IMR-90 (cell line): Measurements from ENCODE around the gene DNM3. TPM values are rescaled to one million over a fixed set of nuclear protein-coding genes. Genes with fewer than 3 reads are reported as not detected.
A peak's percentile ranks its signal among the peaks of the same experiment; 100 is the strongest.

Experiments
- ATAC-seq: fragments of 200-7000 bp; cut with Tn5 transposase; 2 replicates; pipeline ENCODE4 v1.9.1; 2020; ENCODE audit warnings: low read depth, mild to moderate bottlenecking, moderate library complexity
- BruUV-seq: library from RNA; stranded (reverse); fragments of 400-500 nt; replicated peaks from 2 replicates; lab custom pipeline; 2021; lab: Mats Ljungman, UMichigan
- CTCF ChIA-PET: fragments of 300-600 bp; formaldehyde crosslinking; extraction: SDS; loops from one replicate; lab custom pipeline; 2021; ENCODE audit warnings: antibody characterized with exemption; lab: Yijun Ruan, JAX
- POLR2A ChIA-PET: fragments of 300-600 bp; sonication (Branson Sonifier 250); formaldehyde crosslinking; loops from one replicate; lab custom pipeline; 2022; ENCODE audit warnings: antibody characterized with exemption; ENCODE audit not compliant: unreplicated experiment; lab: Charles Lee
- DNase-seq: peaks from one replicate; pipeline ENCODE4 v3.0.0; 2013
- H2AFZ ChIP-seq: replicated peaks from 2 replicates; pipeline ENCODE3; 2013; ENCODE audit warnings: low read length, mild to moderate bottlenecking; ENCODE audit not compliant: poor library complexity
- H2AK5ac ChIP-seq: 2 replicates; pipeline ENCODE4 v1.6.1; 2013; ENCODE audit warnings: low read depth, low read length, inconsistent platforms
- H2AK9ac ChIP-seq: replicated peaks from 2 replicates; pipeline ENCODE3; 2013; ENCODE audit warnings: mild to moderate bottlenecking, low read depth, low read length, moderate library complexity; ENCODE audit not compliant: poor library complexity
- H2BK120ac ChIP-seq: 2 replicates; pipeline ENCODE4 v1.6.1; 2013; ENCODE audit warnings: low read depth, low read length, inconsistent platforms
- H2BK15ac ChIP-seq: 3 replicates; pipeline ENCODE4 v1.6.1; 2013; ENCODE audit warnings: low read depth, low read length, inconsistent platforms
- H2BK20ac ChIP-seq: 2 replicates; pipeline ENCODE4 v1.6.1; 2013; ENCODE audit warnings: low read depth, mild to moderate bottlenecking, inconsistent platforms, low read length, moderate library complexity
- H2BK5ac ChIP-seq: 2 replicates; pipeline ENCODE4 v1.6.1; 2013; ENCODE audit warnings: mild to moderate bottlenecking, low read depth, low read length, inconsistent platforms; ENCODE audit not compliant: poor library complexity, severe bottlenecking
- H3K14ac ChIP-seq: replicated peaks from 2 replicates; pipeline ENCODE4 v1.6.1; 2013; ENCODE audit warnings: low read depth, low read length, inconsistent platforms
- H3K18ac ChIP-seq: 2 replicates; pipeline ENCODE4 v1.6.1; 2013; ENCODE audit warnings: low read depth, low read length, control low read depth
- H3K23ac ChIP-seq: 2 replicates; pipeline ENCODE4 v1.6.1; 2013; ENCODE audit warnings: low read depth, low read length, inconsistent platforms
- H3K27ac ChIP-seq: 2 replicates; pipeline ENCODE4 v1.5.1; 2013; ENCODE audit warnings: mild to moderate bottlenecking, control low read depth, low read length; ENCODE audit not compliant: insufficient read depth
- H3K27me3 ChIP-seq: 2 replicates; pipeline ENCODE4 v1.6.1; 2013; ENCODE audit warnings: low read length; ENCODE audit not compliant: control insufficient read depth, insufficient read depth
- H3K36me3 ChIP-seq: 2 replicates; pipeline ENCODE4 v1.6.1; 2013; ENCODE audit warnings: low read length, mixed read lengths; ENCODE audit not compliant: control insufficient read depth, insufficient read depth
- H3K4ac ChIP-seq: 2 replicates; pipeline ENCODE4 v1.6.1; 2013; ENCODE audit warnings: low read depth, low read length, inconsistent platforms
- H3K4me1 ChIP-seq: 2 replicates; pipeline ENCODE4 v1.6.1; 2013; ENCODE audit warnings: low read length, mixed read lengths; ENCODE audit not compliant: control insufficient read depth, insufficient read depth
- H3K4me2 ChIP-seq: 2 replicates; pipeline ENCODE4 v1.6.1; 2013; ENCODE audit warnings: low read depth, mild to moderate bottlenecking, control low read depth, low read length, moderate library complexity
- H3K4me3 ChIP-seq: 2 replicates; pipeline ENCODE4 v1.5.1; 2013; ENCODE audit warnings: low read depth, mild to moderate bottlenecking, control low read depth, low read length, moderate library complexity; ENCODE audit not compliant: insufficient read depth
- H3K56ac ChIP-seq: 2 replicates; pipeline ENCODE4 v1.6.1; 2013; ENCODE audit warnings: low read length, inconsistent platforms; ENCODE audit not compliant: insufficient read depth; ENCODE audit errors: extremely low read depth
- H3K79me1 ChIP-seq, 2 experiments: 2 replicates each; pipeline ENCODE4 v1.6.1; 2013; ENCODE audit warnings: low read length in 2 of 2, inconsistent platforms in 1 of 2, low read depth in 1 of 2
- H3K9ac ChIP-seq: 2 replicates; pipeline ENCODE4 v1.6.1; 2013; ENCODE audit warnings: low read depth, low read length, control low read depth
- H3K9me1 ChIP-seq: 2 replicates; pipeline ENCODE4 v1.6.1; 2013; ENCODE audit warnings: low read length, inconsistent platforms; ENCODE audit not compliant: insufficient read depth
- H3K9me3 ChIP-seq: 2 replicates; pipeline ENCODE4 v1.6.1; 2013; ENCODE audit warnings: low read length; ENCODE audit not compliant: control insufficient read depth, insufficient read depth
- H4K20me1 ChIP-seq: 2 replicates; pipeline ENCODE4 v1.6.1; 2013; ENCODE audit warnings: low read length, inconsistent platforms; ENCODE audit not compliant: insufficient read depth
- H4K5ac ChIP-seq: 2 replicates; pipeline ENCODE4 v1.6.1; 2013; ENCODE audit warnings: mild to moderate bottlenecking, low read depth, low read length, control low read depth
- H4K8ac ChIP-seq, 2 experiments: 2 replicates each; pipeline ENCODE4 v1.6.1; 2013; ENCODE audit warnings: low read depth in 2 of 2, low read length in 2 of 2, control low read depth in 1 of 2, inconsistent platforms in 1 of 2
- H4K91ac ChIP-seq: 2 replicates; pipeline ENCODE4 v1.6.1; 2013; ENCODE audit warnings: low read depth, low read length, inconsistent platforms; ENCODE audit not compliant: insufficient read depth
- BHLHE40 ChIP-seq: fragments of 150-350 bp; IDR thresholded peaks from 2 replicates; pipeline ENCODE4 v1.6.1; 2016; ENCODE audit warnings: mild to moderate bottlenecking, low read depth, low read length
- CEBPB ChIP-seq: IDR thresholded peaks from 2 replicates; pipeline ENCODE4 v1.6.1; 2012; ENCODE audit warnings: low read depth, low read length, improper control_type of control experiment
- CHD1 ChIP-seq: IDR thresholded peaks from 2 replicates; pipeline ENCODE4 v1.6.1; 2012; ENCODE audit warnings: low read depth, low read length, improper control_type of control experiment
- FOS ChIP-seq: fragments of 150-350 bp; IDR thresholded peaks from 2 replicates; pipeline ENCODE4 v1.6.1; 2016; ENCODE audit warnings: low read depth, low read length
- MAFK ChIP-seq: IDR thresholded peaks from 2 replicates; pipeline ENCODE4 v1.6.1; 2012; ENCODE audit warnings: low read depth, low read length, improper control_type of control experiment
- MAZ ChIP-seq: IDR thresholded peaks from 2 replicates; pipeline ENCODE4 v1.6.1; 2012; ENCODE audit warnings: low read depth, mild to moderate bottlenecking, low read length, improper control_type of control experiment, moderate library complexity, borderline replicate concordance
- MXI1 ChIP-seq: IDR thresholded peaks from 2 replicates; pipeline ENCODE4 v1.6.1; 2012; ENCODE audit warnings: low read depth, mild to moderate bottlenecking, low read length, moderate library complexity, borderline replicate concordance
- NFE2L2 ChIP-seq: fragments of 150-350 bp; IDR thresholded peaks from 2 replicates; pipeline ENCODE4 v1.6.1; 2016; ENCODE audit warnings: low read depth, mild to moderate bottlenecking, low read length
- POLR2A ChIP-seq: IDR thresholded peaks from 2 replicates; pipeline ENCODE4 v1.6.1; 2012; ENCODE audit warnings: mild to moderate bottlenecking, low read depth, low read length
- RAD21 ChIP-seq: IDR thresholded peaks from 2 replicates; pipeline ENCODE4 v1.6.1; 2012; ENCODE audit warnings: low read length, improper control_type of control experiment
- RCOR1 ChIP-seq: IDR thresholded peaks from 2 replicates; pipeline ENCODE4 v1.6.1; 2012; ENCODE audit warnings: mild to moderate bottlenecking, low read length, improper control_type of control experiment; ENCODE audit not compliant: insufficient replicate concordance
- RFX5 ChIP-seq: IDR thresholded peaks from 2 replicates; pipeline ENCODE4 v1.8.0; 2012; ENCODE audit warnings: low read depth, mild to moderate bottlenecking, low read length, moderate library complexity
- SMC3 ChIP-seq: fragments of 150-350 bp; IDR thresholded peaks from 2 replicates; pipeline ENCODE4 v1.6.1; 2016; ENCODE audit warnings: low read depth, mild to moderate bottlenecking, antibody characterized with exemption, low read length, moderate library complexity
- WGBS, 2 experiments: methylation state at CpG; one replicate each; pipeline versions ENCODE4 v1.1.5 to v1.1.7; 2013; ENCODE audit warnings: missing lambda C conversion rate in 2 of 2; ENCODE audit not compliant: insufficient read length in 1 of 2; ENCODE audit errors: extremely low coverage in 2 of 2; 5-methylcytosine and 5-hydroxymethylcytosine counted together
- dilution Hi-C: fragments of 300-500 bp; cut with HindIII; formaldehyde crosslinking; loops from one replicate; pipeline ENCODE4 v1.14.3; 2018; ENCODE audit warnings: low sequenced_read_pairs; ENCODE audit not compliant: unreplicated experiment
- in situ Hi-C: fragments of 300-500 bp; cut with MboI; formaldehyde crosslinking; loops from 3 replicates; pipeline ENCODE4 v1.14.3; 2019; ENCODE audit warnings: low sequenced_read_pairs, inconsistent platforms, mixed read lengths
- intact Hi-C: fragments of 100-400 bp; cut with micrococcal nuclease; formaldehyde crosslinking; loops from 2 replicates; pipeline ENCODE4 v1.10.0; 2022
- polyA plus RNA-seq, 3 experiments: library from polyadenylated mRNA; depleted of rRNA; stranded (reverse); fragments of >200 nt; gene quantifications; 2 replicates each; pipeline ENCODE4 v1.2.3, GENCODE V29; 2012; ENCODE audit warnings: low replicate concordance in 1 of 3
- total RNA-seq: library from RNA; depleted of rRNA; stranded (reverse); fragments of >200 nt; gene quantifications from 2 replicates; pipeline ENCODE4 v1.2.3, GENCODE V29; 2012
- TF ChIP-seq, protein P1 (sequence below): fragments of 150-350 bp; IDR thresholded peaks from 2 replicates; pipeline ENCODE4 v1.6.1; 2016; ENCODE audit warnings: low read depth, mild to moderate bottlenecking, low read length, moderate library complexity, borderline replicate concordance
- TF ChIP-seq, protein P2 (sequence below): conservative IDR thresholded peaks from 2 replicates; pipeline ENCODE4 v1.5.1; 2012; ENCODE audit warnings: mild to moderate bottlenecking, low read depth, low read length, improper control_type of control experiment
- TF ChIP-seq, protein P3 (sequence below): fragments of 150-350 bp; IDR thresholded peaks from 2 replicates; pipeline ENCODE4 v1.6.1; 2017; ENCODE audit warnings: mild to moderate bottlenecking, antibody characterized with exemption, low read length, low read depth

DNM3 gene
- total and polyA plus RNA-seq, 2 of the 4 experiments (the other 2 are of a cell fraction), result 0.36 TPM

DNA sequence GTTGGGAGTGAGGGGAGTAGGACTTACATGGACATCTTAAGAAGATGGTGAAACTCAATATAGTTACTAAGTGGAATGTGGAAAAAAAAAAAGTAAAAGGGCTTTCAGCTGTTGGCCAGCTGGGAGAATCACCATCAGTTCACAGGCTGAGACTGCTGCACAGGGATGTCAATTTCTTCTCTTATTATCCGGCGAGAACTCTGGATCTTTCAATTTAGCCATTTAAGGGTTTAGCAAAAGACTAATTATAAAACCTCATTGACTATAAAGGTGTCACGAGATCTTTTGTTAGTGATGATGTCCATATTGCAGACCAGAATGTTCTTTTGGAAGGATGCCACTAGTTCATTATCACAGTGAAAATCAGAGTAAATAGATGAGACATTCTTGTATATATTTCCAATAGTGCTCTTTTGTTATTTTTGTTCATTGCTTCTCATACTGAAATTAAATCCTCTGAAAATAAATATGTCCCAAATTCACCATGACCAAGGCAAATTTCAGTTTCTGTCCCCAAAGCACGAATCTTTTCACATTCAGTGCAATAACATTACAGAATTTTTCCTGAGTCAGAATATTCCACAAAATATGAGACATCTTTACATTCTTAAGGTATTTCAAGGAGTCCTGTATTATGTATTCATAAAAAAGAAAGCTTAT lies 266.1 kb downstream of the DNM3 start:
- Histone ChIP-seq H4K5ac (no peak overlapping the region), H3K14ac (no peak overlapping the region), H2AK9ac (no peak overlapping the region), H3K23ac (no peak overlapping the region), H3K79me1 (no peaks in the 10 kb centered on the region), H3K27ac (no peak overlapping the region), H2BK20ac (no peak overlapping the region), H3K4me2 (no peak overlapping the region), H2BK5ac (no peak overlapping the region), H3K4ac (no peak overlapping the region), H3K18ac (no peak overlapping the region), H3K36me3 (no peaks in the 10 kb centered on the region), H3K27me3 (no peaks in the 10 kb centered on the region), H2BK120ac (no peak overlapping the region), H4K20me1 (no peaks in the 10 kb centered on the region), H3K9ac (no peak overlapping the region), H4K91ac (no peak overlapping the region), H3K9me3 (no peaks in the 10 kb centered on the region), H2AK5ac (no peak overlapping the region), H2BK15ac (no peak overlapping the region), H3K9me1 (no peaks in the 10 kb centered on the region), H3K4me3 (no peak overlapping the region), H3K4me1 (no peaks in the 10 kb centered on the region), H4K8ac (no peak overlapping the region), H3K56ac (no peak overlapping the region), H2AFZ (no peak overlapping the region)
- in situ Hi-C loops, result no loop called here
- TF ChIP-seq POLR2A, result no peak
- no peak for TF ChIP-seq CEBPB
- TF ChIP-seq RFX5, result no peak
- no peak for TF ChIP-seq MAZ
- no peak for TF ChIP-seq MAFK
- no peak for TF ChIP-seq RAD21
- TF ChIP-seq MXI1, result no peak
- TF ChIP-seq FOS, result no peak
- TF ChIP-seq, protein P1, sequence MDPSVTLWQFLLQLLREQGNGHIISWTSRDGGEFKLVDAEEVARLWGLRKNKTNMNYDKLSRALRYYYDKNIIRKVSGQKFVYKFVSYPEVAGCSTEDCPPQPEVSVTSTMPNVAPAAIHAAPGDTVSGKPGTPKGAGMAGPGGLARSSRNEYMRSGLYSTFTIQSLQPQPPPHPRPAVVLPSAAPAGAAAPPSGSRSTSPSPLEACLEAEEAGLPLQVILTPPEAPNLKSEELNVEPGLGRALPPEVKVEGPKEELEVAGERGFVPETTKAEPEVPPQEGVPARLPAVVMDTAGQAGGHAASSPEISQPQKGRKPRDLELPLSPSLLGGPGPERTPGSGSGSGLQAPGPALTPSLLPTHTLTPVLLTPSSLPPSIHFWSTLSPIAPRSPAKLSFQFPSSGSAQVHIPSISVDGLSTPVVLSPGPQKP, result no peak
- TF ChIP-seq, protein P2, sequence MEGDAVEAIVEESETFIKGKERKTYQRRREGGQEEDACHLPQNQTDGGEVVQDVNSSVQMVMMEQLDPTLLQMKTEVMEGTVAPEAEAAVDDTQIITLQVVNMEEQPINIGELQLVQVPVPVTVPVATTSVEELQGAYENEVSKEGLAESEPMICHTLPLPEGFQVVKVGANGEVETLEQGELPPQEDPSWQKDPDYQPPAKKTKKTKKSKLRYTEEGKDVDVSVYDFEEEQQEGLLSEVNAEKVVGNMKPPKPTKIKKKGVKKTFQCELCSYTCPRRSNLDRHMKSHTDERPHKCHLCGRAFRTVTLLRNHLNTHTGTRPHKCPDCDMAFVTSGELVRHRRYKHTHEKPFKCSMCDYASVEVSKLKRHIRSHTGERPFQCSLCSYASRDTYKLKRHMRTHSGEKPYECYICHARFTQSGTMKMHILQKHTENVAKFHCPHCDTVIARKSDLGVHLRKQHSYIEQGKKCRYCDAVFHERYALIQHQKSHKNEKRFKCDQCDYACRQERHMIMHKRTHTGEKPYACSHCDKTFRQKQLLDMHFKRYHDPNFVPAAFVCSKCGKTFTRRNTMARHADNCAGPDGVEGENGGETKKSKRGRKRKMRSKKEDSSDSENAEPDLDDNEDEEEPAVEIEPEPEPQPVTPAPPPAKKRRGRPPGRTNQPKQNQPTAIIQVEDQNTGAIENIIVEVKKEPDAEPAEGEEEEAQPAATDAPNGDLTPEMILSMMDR, result no peak
- no peak for TF ChIP-seq NFE2L2
- no peak for TF ChIP-seq BHLHE40
- no peak for TF ChIP-seq CHD1
- TF ChIP-seq, protein P3, sequence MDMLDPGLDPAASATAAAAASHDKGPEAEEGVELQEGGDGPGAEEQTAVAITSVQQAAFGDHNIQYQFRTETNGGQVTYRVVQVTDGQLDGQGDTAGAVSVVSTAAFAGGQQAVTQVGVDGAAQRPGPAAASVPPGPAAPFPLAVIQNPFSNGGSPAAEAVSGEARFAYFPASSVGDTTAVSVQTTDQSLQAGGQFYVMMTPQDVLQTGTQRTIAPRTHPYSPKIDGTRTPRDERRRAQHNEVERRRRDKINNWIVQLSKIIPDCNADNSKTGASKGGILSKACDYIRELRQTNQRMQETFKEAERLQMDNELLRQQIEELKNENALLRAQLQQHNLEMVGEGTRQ, result no peak
- TF ChIP-seq SMC3, result no peak
- no peak for TF ChIP-seq RCOR1
- dilution Hi-C loops, result no loop called here
- WGBS, 2 experiments, result no CpG with 5 or more reads among the region's 4 CpGs
- BruUV-seq, result no TSS peak
- CTCF ChIA-PET, result interaction anchor here (0.5 kb wide), 1 partner anchor 32 kb away, joined by 3 read pairs; no protein-coding TSS in a partner anchor
- POLR2A ChIA-PET, result no interaction called here
- ATAC-seq (no peak), DNase-seq (peak; percentile 12)
- intact Hi-C loops, result no loop called here
